Subcutaneous abdominal adipose tissue (tissue), 5 donors: ENCODE data around the gene MARCHF10.

ENCODE experiments used
- H3K27ac ChIP-seq: one replicate; pipeline ENCODE4 v1.7.0; 2013; ENCODE audit warnings: low read depth, mild to moderate bottlenecking, inconsistent platforms, low read length, moderate library complexity
- H3K27me3 ChIP-seq, 5 donors: one replicate each; pipeline ENCODE4 v1.7.0; 2013; ENCODE audit warnings: low read length in 5 of 5, inconsistent platforms in 1 of 5; ENCODE audit not compliant: control insufficient read depth in 5 of 5, insufficient read depth in 4 of 5
- H3K36me3 ChIP-seq, 5 donors: one replicate each; pipeline ENCODE4 v1.7.0; 2013; ENCODE audit warnings: low read length in 5 of 5; ENCODE audit not compliant: control insufficient read depth in 5 of 5, insufficient read depth in 5 of 5
- H3K4me1 ChIP-seq, 5 donors: one replicate each; pipeline ENCODE4 v1.7.0; 2013; ENCODE audit warnings: low read length in 5 of 5, mild to moderate bottlenecking in 3 of 5, moderate library complexity in 1 of 5; ENCODE audit not compliant: control insufficient read depth in 5 of 5, insufficient read depth in 5 of 5
- H3K4me3 ChIP-seq, 5 donors: one replicate each; pipeline ENCODE4 v1.7.0; 2013; ENCODE audit warnings: low read length in 5 of 5, low read depth in 1 of 5
- H3K9ac ChIP-seq, 5 donors: one replicate each; pipeline ENCODE4 v1.7.0; 2013; ENCODE audit warnings: low read length in 5 of 5, mild to moderate bottlenecking in 4 of 5, moderate library complexity in 3 of 5
- H3K9me3 ChIP-seq, 5 donors: one replicate each; pipeline ENCODE4 v1.7.0; 2013; ENCODE audit warnings: low read length in 5 of 5; ENCODE audit not compliant: control insufficient read depth in 5 of 5
- donor health status: healthy.
- donor health status: healthy.
- donor health status: healthy.
- donor health status: healthy.
- donor health status: healthy.

Gene MARCHF10

GRCh38 chr17:62739645-62740388 lies 68.3 kb downstream of the MARCHF10 start:
- Histone ChIP-seq H3K4me1 (no peaks in the 10 kb centered on the region), H3K9ac (no peak overlapping the region), H3K27ac (no peak overlapping the region)

GRCh38 chr17:62738281-62738680 lies 69.8 kb downstream of the MARCHF10 start:
- Histone ChIP-seq H3K36me3 (no peaks in the 10 kb centered on the region), H3K27me3 (no peaks in the 10 kb centered on the region), H3K27ac (no peak overlapping the region), H3K4me3 (no peak overlapping the region), H3K9me3 (no peaks in the 10 kb centered on the region), H3K4me1 (no peaks in the 10 kb centered on the region), H3K9ac (no peak overlapping the region)

More at GRCh38 chr17:62739645-62740388, 68.3 kb downstream of the MARCHF10 start:
- Histone ChIP-seq H3K27me3 (no peaks in the 10 kb centered on the region), H3K4me3 (no peak overlapping the region), H3K36me3 (no peaks in the 10 kb centered on the region), H3K9me3 (no peaks in the 10 kb centered on the region)

- Histone ChIP-seq H3K9ac (no peak overlapping the region), H3K36me3 (no peaks in the 10 kb centered on the region), H3K27ac (no peak overlapping the region), H3K4me3 (no peak overlapping the region), H3K27me3 (no peaks in the 10 kb centered on the region), H3K9me3 (no peaks in the 10 kb centered on the region), H3K4me1 (no peaks in the 10 kb centered on the region)
These were observed 70.6 kb downstream of the MARCHF10 start for GRCh38 chr17:62737513-62737912.

DNA sequence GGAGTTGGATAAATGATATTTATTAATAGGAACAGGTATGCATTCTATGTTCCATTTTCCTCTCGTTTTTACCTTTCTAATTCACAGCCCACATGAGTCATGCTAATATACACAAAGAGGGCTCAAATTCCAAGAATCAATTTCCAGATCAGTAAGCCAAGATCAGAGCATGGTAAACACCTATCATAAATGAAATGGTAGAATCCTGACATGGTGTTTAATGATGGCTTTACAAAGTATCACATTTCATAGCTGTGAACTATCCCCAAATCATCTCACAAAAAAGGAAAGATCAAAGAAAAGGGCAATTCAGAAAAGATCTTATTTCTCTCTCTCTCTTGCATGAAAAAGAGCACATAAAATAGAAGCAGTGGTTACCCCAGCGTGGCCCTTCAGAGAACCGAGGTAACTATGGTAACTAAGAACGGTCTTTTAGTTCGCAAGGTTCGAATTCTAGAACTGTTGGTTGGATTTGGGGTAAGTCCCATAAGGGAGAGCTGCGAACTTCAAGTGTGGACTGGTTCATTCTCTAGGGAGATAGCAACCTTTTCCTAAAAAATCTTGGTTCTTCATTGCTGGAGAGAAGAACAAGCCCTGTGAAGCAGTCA lies 73.0 kb downstream of the MARCHF10 start:
- Histone ChIP-seq H3K9ac (no peak overlapping the region), H3K9me3 (no peaks in the 10 kb centered on the region), H3K36me3 (no peaks in the 10 kb centered on the region), H3K4me3 (no peak overlapping the region), H3K27ac (no peak overlapping the region), H3K27me3 (no peaks in the 10 kb centered on the region), H3K4me1 (no peaks in the 10 kb centered on the region)

GRCh38 chr17:62732125-62732524 lies 76.0 kb downstream of the MARCHF10 start:
- H3K9ac ChIP-seq = no peak overlapping the region
- no peaks in the 10 kb centered on the region for H3K9me3 ChIP-seq
- peaks cover 0 to 7% (median 0%) of the 10 kb centered on the region in 5 donors for H3K4me1 ChIP-seq
- peaks cover 0 to 3% (median 0%) of the 10 kb centered on the region in 5 donors for H3K27me3 ChIP-seq
- H3K27ac ChIP-seq = no peak overlapping the region
- H3K4me3 ChIP-seq = no peak overlapping the region
- no peaks in the 10 kb centered on the region for H3K36me3 ChIP-seq

- no peaks in the 10 kb centered on the region for H3K9me3 ChIP-seq
- no peak overlapping the region for H3K4me3 ChIP-seq
- no peaks in the 10 kb centered on the region for H3K36me3 ChIP-seq
- H3K4me1 ChIP-seq = peaks cover 0 to 28% (median 5%) of the 10 kb centered on the region in 5 donors
- no peak overlapping the region for H3K27ac ChIP-seq
- H3K27me3 ChIP-seq = peaks cover 0 to 5% (median 3%) of the 10 kb centered on the region in 5 donors
- no peak overlapping the region for H3K9ac ChIP-seq
These were observed 80.0 kb downstream of the MARCHF10 start for GRCh38 chr17:62727916-62728672.

DNA sequence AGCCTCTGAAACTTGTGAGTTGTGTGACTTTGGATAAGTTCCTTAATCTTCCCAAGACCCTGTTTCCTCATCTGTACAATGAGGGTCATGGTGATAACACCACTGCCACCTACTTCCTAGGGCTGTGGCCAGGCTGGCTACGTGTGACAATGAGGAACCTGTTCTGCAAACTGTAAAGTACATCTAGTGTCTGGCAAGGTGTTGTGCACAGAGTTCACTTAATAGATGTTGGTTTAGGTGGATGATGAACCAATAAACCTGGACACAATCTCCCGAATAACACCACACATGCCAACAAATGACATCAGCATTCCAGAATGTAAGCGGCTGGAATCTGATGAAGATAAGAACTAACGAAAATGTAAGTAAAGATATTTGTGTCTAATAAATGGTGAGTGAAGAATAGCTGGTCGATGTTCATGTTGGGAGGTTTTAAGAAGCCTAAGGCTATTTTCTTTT lies 82.3 kb downstream of the MARCHF10 start:
- Histone ChIP-seq H3K4me1 (peaks cover 0 to 28% (median 5%) of the 10 kb centered on the region in 5 donors), H3K27me3 (peaks cover 0 to 5% (median 3%) of the 10 kb centered on the region in 5 donors), H3K9me3 (no peaks in the 10 kb centered on the region), H3K27ac (no peak overlapping the region), H3K9ac (no peak overlapping the region), H3K36me3 (no peaks in the 10 kb centered on the region), H3K4me3 (no peak overlapping the region)

GRCh38 chr17:62724398-62725146 lies 83.5 kb downstream of the MARCHF10 start:
- Histone ChIP-seq H3K9ac (no peak overlapping the region), H3K36me3 (no peaks in the 10 kb centered on the region), H3K4me3 (no peak overlapping the region), H3K27ac (no peak overlapping the region), H3K27me3 (peaks cover 2 to 5% (median 3%) of the 10 kb centered on the region in 5 donors), H3K9me3 (no peaks in the 10 kb centered on the region), H3K4me1 (peaks cover 0 to 28% (median 5%) of the 10 kb centered on the region in 5 donors)

- no peaks in the 10 kb centered on the region for H3K9me3 ChIP-seq
- peaks cover 2 to 5% (median 3%) of the 10 kb centered on the region in 5 donors for H3K27me3 ChIP-seq
- H3K4me1 ChIP-seq = peaks cover 0 to 28% (median 5%) of the 10 kb centered on the region in 5 donors
- no peaks in the 10 kb centered on the region for H3K36me3 ChIP-seq
- H3K27ac ChIP-seq = no peak overlapping the region
- H3K9ac ChIP-seq = no peak overlapping the region
- H3K4me3 ChIP-seq = no peak overlapping the region
These were observed 84.3 kb downstream of the MARCHF10 start for GRCh38 chr17:62723842-62724241.
